NOMO-1 (cell line): ENCODE results near the gene ANO1.

Source experiments
- DNase-seq, 2 experiments: peaks; one replicate each; lab custom pipeline; 2025; ENCODE audit not compliant: unreplicated experiment in 2 of 2; lab: John Stamatoyannopoulos, UW

The ANO1 gene

GRCh38 chr11:70233034-70233433, 154.9 kb downstream of the ANO1 start:
- no peak for DNase-seq

GRCh38 chr11:70233511-70233934, 155.4 kb downstream of the ANO1 start:
- DNase-seq = no peak

GRCh38 chr11:70233962-70234361, 155.8 kb downstream of the ANO1 start:
- no peak for DNase-seq
